GM12874 (cell line): ENCODE results near the gene MAPKAPK5.

ENCODE experiments used
- TF ChIP-seq, protein P1 (sequence below): IDR thresholded peaks from 2 replicates; pipeline ENCODE4 v1.5.1; 2011; ENCODE audit warnings: low read depth, mild to moderate bottlenecking, control low read depth, low read length, moderate library complexity; ENCODE audit not compliant: insufficient read depth

Gene MAPKAPK5

DNA sequence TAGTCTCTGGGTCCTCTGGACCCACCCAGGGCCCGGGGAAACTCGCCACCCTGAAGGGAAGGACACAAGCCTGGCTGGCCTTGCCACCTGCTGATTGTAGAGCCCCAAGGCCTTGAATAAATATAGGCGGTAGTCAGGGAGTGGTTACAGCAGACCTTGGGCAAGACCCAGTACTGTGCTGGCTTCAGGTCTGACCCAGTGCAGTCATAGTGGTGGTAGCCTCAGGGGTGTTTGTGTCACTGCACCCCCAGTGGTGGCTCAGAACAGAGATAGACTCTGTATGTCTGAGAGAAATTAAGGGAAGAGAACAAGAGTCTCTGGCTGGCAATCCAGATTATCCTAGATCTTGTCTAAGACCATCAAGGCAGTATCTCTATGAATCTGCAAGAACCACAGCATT, 63.5 kb downstream of the MAPKAPK5 start:
- TF ChIP-seq, protein P1, sequence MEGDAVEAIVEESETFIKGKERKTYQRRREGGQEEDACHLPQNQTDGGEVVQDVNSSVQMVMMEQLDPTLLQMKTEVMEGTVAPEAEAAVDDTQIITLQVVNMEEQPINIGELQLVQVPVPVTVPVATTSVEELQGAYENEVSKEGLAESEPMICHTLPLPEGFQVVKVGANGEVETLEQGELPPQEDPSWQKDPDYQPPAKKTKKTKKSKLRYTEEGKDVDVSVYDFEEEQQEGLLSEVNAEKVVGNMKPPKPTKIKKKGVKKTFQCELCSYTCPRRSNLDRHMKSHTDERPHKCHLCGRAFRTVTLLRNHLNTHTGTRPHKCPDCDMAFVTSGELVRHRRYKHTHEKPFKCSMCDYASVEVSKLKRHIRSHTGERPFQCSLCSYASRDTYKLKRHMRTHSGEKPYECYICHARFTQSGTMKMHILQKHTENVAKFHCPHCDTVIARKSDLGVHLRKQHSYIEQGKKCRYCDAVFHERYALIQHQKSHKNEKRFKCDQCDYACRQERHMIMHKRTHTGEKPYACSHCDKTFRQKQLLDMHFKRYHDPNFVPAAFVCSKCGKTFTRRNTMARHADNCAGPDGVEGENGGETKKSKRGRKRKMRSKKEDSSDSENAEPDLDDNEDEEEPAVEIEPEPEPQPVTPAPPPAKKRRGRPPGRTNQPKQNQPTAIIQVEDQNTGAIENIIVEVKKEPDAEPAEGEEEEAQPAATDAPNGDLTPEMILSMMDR = no peak

- TF ChIP-seq, protein P1 = no peak
Observed at GRCh38 chr12:111907740-111908139, 65.7 kb downstream of the MAPKAPK5 start.

DNA sequence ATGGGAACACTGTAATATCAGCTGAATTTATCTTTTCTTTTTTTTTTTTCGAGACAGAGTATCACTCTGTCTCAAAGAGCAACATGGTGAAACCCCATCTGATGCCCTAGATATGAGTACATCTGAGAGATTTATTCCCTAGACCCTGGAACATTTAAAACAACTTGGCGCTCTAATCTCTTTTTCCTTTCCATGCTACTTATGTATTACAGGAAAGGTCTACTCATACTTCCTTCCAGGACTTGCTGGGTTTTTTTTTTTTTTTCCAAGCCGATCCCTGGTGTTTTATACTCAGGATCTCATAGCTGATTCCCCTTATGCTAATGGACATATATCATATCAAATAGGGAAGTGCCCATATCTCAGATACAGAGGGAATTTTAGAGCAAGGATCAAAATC, 83.1 kb downstream of the MAPKAPK5 start:
- TF ChIP-seq, protein P1 = no peak

GRCh38 chr12:111926631-111927030, 84.6 kb downstream of the MAPKAPK5 start:
- TF ChIP-seq, protein P1 = no peak

- TF ChIP-seq, protein P1 = no peak
Observed at GRCh38 chr12:111927346-111927745, 85.3 kb downstream of the MAPKAPK5 start.

DNA sequence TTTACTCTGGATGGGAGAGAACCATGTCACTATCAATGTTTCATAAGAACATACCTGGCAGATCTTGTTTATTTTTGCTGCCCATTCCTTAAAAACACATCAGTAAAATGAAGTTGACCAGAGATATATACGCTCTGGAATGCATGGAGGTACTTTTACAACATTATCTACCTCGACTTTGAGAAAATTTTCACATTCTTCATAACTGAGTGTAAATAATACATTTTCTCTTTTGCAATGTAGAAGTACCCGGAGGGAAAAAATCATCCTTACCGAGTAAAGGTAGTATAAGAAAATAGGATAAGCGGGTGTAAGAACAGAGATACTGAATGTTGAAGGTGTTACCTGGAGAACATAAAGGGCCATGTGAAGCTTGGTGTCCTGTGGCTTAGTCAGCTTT, 90.2 kb downstream of the MAPKAPK5 start:
- TF ChIP-seq, protein P1 = no peak

DNA sequence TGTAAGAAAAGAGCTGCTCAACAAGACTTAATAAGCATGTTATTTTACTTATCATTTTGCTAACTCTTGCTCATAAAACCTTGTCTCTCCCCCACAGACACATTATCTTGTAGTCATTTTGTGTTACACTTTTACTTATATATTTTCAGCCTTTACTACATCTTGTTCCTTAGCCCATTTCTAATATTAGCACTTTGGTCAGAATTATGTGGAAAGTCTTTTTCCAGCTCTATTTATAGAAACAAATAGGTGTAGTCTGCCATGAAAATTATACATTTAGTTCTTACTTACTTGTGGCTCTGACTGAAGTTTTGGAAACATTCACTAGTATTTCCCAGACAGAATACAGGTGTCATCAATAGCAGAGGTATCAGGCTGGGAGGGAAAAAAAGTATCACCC, 94.8 kb downstream of the MAPKAPK5 start:
- TF ChIP-seq, protein P1 = no peak

- TF ChIP-seq, protein P1 = no peak
Observed at GRCh38 chr12:111937429-111937828, 95.4 kb downstream of the MAPKAPK5 start.
